GM18507 (cell line): ENCODE results near the gene FIGNL2.

Source experiments
- DNase-seq: peaks from one replicate; pipeline ENCODE4 v3.0.0; 2011; ENCODE audit warnings: low read depth; ENCODE audit not compliant: insufficient read length; ENCODE audit errors: extremely low spot score
- FAIRE-seq: peaks from 2 replicates; lab custom pipeline; 2011; peaks lifted over from hg19 to GRCh38; lab: Jason Lieb, UNC

Gene FIGNL2

DNA sequence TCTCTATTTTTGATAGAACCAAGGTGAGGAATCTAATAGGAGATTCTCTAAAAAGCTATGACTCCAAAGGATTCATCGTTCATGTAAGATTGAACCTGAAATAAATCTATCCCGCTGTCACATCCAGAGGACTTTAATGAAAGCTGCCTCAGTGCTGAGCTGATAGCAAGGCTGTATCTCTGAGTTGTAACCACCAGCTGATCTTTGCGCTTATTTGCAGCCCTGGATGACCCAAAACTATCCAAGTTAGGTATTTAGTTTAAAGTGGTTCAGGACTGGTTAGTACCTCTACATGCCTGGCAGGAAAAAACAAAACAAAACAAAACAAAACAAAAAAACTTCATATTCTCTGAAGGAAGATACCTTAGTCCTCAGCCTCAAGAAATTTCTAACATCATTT, 30.6 kb upstream of the FIGNL2 start:
- FAIRE-seq (no peak), DNase-seq (no peak)

DNA sequence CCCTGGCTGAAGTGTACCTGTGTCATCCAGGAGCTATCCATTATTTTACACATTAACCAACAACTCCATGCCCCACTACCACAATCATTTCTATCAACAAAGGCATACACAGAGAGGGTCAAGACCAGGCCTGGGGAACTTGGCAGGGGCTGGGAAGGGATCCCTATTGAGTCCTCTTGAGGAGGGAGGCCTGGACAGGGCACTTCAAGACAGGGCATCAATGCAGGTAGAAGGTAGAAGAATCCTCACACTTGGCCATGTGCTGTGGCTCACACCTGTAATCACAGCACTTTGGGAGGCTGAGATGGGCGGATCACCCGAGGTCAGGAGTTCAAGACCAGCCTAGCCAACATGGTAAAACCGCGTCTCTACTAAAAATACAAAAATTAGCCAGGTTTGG, 26.0 kb upstream of the FIGNL2 start:
- DNase-seq: no peak
- no peak for FAIRE-seq

DNA sequence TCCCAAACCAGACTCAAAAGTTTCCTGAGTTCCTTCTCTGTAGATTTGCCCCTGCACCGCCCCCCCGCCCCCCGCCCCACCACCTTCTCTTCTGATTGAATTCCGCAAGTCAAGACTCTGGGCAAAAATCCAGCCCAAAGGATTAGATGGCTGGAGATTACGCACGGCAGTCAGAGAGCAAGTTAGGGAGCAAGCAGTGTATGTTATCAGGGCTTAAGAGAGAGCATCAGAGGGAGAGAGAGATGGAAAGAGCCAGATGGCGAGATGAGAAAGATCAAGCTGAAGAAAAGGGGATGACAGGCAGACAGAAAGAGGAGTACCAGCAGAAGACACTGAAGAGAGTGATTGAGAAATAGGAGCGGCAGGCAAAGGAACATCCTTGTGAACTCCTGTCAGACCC, 25.5 kb upstream of the FIGNL2 start:
- DNase-seq: no peak
- no peak for FAIRE-seq

DNA sequence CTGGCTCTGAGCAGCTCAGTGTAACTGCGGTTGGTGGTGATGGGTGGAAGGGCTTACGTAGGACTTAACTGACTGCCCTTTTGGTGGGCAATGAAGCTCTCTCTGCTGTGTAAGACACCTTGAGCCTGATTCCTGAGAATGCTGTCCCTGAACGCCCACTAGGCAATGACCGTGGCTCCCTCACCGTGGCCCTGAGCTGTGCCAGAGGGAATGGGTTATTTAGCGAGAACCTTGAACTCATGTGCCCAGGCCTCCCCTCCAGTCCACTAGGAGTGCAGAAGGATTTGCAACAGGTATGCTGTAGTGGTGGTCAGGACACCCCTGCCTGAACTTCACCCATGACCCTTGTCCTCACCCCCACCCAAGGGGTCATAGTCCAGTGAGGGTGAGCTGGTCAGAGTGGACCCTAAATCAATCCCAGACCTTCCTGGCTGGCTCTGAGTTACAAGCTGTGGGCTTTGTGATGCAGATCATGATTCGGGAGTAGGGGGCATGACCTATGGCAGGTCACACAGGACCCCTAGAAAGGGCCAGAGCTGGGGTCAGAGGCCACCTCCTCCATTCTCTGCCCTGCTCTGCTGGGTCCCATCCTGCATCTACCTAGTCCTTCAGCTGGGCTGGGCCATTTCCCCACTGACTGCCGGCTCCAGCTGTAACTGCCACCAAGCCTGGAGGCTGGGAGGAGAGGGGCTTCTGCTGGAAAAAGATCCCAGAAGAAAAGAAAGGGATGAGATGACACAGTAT, 24.9 kb upstream of the FIGNL2 start:
- DNase-seq: no peak
- FAIRE-seq: no peak

DNA sequence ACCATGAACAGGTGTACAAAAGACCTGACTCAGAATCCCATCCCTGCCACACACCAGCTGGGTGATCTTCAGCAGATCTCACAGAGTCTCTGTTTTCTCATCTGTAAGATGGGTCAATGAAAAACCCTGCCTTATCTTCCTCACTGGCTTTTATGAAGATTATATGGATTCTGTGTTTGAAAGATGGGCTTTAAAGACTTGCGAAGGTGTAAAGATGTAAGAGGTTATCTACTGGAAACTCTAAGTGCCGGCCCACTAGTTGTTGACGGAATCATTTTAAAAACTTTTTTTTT, 24.1 kb upstream of the FIGNL2 start:
- FAIRE-seq: no peak
- no peak for DNase-seq

DNA sequence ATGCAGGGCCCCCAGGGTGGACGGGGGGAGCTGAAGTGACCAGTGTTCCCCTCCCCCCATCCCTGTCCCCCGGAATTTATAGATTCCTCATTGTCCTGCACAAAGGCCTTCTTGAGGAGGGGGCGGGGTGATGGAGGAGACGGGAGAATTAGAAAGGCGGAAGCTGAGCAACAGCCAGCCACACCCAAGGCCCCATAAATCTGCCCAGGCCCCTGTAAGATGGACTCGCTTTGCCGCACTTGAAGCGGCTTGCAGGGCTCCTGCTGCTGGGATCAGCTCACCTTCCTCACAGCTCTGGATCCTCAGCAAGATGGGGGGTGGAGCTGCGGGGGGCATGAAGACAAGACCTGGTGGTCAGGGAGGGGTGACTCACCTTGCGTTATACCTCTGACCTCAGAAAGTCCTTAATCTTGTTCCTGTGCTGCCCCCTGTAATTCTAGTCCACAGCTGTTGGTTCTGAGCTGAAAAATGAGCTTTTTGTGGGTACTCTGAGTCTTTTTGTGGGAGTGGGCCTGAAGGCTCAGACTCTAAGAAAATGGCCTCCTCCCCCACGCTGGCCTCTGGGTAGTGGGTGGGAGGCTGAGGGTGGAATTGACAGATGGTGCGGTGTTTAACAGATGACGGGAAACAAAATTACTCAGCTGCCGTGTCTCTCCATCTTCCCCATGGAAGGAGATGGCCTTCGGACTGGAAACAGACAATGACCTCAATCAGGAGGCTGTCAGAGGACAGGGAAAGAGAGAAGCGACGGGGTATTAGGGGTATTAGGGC, 23.6 kb upstream of the FIGNL2 start:
- DNase-seq (no peak), FAIRE-seq (no peak)

DNA sequence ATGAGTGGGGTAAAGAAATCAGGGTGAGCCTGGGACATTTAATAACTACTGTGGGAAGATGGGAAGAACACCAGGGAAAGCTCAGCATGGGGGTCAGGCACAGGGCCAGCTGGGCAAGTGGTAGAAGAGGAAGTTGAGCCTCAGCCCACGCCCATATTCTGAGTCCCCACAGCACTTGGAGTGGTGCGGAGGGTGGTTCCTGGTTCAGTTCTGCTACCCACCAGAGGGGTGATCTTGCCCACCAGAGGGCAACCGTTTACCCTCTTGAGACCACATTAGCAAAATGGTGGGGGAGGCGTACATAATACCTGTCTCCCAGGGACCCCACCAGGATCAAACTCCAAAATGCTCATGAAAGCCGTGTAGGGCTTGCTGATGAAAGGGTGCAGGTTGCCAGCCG, 22.6 kb upstream of the FIGNL2 start:
- no peak for DNase-seq

DNA sequence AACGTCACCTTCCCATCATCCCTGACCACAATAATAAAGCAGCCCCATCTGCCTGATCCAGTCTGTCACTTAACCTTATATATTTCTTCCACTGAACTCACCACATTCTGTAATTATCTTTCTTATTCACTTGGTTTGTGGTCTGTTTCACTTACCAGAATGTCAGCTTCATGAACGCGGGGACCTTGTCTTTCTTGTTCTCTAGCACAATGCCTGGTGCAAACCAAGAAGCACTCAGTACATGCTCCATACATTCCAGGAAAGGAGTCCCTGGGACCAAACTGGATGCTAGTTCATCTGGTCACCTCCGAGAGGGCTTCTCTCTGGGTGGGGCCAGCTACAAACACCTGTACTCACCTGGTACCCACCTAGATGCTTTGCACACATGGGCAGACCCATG, 22.0 kb upstream of the FIGNL2 start:
- no peak for FAIRE-seq

More for the DNA sequence above, 22.6 kb upstream of the FIGNL2 start:
- FAIRE-seq: no peak

DNA sequence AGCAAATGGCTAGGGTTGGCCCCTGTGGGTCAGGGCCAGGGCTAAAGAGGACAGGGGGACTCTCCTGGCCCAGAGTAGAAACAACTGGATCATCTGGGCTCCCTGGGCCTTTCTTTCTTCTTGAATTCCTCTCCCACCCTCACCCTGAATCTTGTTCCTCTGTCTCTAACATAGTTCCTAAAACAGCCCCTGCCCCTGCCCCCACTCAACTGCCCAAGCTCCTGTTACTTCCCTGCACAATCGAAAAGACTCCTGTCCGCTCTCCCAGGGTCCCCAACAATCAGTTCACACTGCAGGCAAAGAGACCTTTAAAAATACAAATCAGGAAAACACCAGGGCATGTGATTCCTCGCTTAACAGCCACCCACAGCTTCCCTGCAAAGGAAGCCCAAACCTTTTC, 21.4 kb upstream of the FIGNL2 start:
- FAIRE-seq (no peak), DNase-seq (no peak)

More for the DNA sequence above, 22.0 kb upstream of the FIGNL2 start:
- DNase-seq: no peak

DNA sequence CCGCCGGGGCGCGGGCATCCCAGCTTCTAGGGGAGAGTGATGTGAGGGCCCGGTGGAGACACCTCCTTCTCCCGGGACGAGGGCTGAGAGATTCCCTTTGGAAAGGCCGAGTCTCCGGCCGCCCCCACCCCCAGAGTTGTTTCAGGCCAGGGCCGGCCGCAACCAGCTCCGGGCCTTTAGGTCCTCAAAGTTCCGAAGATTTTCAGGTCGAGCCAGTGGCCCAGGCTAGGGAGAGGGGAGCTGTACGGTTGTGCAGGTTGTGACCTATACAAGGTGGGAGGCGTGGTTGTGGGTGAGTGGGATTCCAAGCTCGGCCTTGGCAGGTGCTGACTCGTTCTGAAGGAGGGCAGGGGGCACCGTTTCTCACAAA, 21.0 kb upstream of the FIGNL2 start:
- FAIRE-seq: no peak
- DNase-seq: no peak

DNA sequence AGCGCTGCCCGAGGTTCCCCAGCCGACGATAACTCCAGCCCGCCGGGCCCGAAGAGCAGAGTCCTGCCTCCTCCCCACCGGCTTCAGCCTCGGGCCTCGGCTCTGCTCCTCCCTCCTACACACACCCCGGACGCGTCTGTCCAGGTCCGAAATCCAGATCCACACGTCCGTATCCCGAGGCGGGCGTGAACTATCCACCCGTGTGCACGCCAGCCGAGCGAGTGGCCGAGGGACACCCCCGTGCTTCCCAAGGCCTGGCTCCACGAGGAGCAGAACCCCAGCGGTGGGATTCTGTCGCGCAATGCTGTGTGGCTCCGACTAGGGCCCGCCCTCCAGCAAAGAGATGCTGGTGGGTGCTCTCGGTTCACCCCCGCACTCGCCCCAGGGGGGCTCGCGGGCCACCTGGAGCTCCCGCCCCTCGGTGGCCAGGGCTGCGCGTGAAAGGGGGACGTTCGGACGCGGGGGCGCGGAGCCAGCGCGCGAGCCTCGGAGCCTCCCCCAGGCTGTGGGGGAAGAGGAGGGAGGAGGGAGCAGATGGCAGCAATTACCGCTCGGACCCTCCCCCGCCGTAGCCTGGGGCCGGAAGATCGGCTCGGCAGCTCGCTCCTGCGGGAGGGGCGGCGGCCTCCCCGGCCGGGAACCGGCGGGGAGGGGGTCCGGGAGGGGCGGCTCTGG, 20.4 kb upstream of the FIGNL2 start:
- FAIRE-seq (no peak), DNase-seq (no peak)

DNA sequence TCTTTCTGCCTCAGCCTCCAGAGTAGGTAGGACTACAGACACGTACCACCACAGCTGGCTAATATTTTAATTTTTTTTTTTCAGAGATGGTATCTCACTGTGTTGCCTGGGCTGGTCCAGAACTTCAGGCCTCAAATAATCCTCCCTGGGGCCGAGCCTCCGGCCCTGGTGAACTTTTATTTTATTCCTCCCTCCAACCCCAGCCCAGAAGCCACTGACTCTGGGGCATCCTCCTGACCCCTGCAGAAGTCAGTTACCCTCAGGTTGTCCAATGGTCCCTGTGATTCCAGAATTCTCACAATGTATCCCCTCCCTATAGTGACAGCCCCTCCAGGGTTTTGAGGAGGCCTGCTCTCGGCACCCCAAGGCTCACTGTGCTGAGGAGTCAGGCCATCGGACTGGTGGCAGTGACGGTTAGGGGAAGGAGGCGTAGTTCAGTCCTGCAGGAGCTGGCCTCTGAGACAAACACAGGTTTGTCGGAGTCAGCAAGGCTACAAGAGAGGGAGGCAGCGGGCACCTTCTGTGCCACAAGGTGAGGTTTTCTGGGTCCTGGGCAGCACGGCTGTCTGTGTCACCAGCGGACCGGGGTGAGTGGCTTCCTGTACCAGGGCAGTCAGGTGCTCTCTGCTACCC, 19.4 kb upstream of the FIGNL2 start:
- FAIRE-seq (no peak), DNase-seq (no peak)

DNA sequence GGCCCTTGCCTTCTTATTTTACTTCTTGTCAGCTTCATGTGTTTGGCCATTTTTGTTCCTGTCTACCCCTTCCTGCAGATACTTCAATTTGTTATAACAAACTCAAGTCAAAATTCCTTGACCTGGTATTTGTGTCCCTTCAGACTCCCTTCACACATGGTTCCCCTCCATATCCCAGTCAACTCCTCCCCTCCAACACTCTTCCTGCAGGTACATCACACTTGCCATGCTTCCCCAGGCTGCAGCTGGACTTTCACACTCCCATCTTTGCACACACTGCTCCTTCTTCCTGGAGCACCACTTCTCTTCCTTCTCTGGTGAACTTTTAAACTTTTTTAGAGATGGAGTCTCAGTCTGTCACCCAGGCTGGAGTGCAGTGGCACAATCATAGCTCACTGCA, 18.9 kb upstream of the FIGNL2 start:
- DNase-seq (no peak), FAIRE-seq (no peak)

DNA sequence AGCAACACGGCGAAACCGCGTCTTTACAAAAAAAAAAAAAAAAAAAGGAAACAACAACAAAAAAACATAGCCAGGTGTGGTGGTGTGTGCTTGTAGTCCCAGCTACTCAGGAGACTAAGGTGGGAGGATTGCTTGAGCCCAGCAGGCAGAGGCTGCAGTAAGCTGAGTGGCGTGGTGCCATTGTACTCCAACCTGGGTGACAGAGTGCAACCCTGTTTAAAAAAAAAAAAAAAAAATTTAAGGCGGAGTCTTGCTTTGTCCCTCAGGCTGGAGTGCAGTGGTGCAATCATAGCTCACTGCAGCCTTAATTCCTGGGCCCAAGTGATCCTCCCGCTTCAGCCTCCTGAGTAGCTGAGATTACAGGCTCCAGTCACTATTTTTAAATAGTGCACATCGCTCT, 18.2 kb upstream of the FIGNL2 start:
- DNase-seq (no peak), FAIRE-seq (no peak)

DNA sequence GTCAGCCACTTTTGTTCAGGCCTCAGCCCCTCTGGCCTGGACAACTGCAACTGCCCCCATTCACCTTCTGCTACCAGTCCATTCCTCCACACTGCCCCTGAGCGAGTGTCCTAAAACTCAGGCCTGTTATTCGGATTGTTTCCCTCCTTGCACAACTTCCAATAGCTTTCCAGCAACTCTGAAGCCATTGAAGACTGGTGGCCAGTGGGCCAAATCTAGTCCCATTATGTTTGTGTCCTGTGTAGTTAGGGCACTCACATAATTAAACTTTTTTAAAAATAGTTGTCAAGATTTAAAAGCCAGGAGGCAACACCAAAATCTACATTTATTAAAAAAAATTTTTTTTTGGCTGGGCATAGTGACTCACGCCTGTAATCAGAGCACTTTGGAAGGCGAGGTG, 17.8 kb upstream of the FIGNL2 start:
- no peak for DNase-seq
- no peak for FAIRE-seq

DNA sequence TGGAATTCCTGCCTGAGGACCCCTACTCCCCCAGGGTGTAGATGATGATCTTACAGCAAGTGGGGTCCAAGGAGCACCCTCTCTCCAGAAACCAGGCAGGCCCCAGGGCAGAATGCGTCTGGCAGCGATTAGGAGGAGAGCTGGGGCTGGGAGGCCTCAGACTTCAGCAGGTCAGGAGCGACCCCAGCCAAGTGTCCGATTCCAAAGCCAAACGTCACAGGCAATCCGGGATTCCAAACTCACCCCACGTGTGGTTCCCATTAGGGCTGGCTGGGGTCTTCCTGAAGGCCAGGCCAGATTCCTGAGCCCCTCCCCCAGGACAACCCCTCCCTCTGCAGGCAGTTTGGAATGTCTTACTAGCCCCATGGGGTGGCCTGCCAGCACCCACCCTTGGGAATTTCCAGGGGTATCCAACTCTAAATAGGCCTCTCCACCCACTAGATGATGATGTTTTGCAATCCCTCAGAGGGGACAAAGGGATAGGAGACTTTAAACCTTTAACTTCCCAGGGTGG, 17.3 kb upstream of the FIGNL2 start:
- no peak for FAIRE-seq
- no peak for DNase-seq

DNA sequence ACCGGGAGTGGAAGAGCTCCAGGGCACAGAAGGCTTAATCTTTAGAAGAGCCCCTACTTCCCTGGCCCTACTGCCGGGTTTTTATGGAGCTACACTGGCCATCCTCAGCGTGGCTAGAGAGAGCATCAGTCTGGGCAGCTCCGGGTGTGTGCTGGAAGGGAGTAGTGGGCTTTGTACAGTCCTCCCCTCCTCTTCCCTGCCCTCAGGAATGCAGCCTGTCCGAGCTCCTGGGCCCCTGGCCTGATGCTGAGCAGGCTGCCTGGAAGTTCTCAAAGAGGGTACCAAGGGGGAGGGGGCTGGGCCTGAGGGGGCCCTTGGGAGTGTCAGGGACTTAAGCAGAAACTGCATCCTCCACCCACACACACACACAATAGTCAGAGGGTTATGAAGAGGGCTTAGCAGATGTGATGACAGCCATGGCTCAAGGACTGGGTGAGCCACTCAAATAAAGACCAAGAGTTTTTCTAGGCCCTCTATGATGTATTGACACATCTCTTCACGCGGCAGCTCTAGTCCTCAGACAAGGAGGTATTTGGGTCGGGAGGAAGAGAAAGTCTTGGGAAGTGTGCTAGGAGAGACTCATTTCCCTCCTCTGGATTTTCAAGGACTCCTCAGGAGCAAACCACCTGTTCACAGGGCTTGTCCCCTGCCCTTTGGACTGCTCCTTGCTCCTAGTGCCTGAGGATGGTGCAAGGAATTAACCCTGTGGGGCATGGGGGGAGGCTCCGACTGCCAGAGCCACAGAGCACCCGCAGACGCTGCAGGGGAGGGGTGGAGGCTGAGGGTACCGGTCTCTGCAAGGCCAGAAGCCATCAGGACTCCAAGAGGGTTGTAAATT, 16.5 kb upstream of the FIGNL2 start:
- DNase-seq (no peak), FAIRE-seq (no peak)

DNA sequence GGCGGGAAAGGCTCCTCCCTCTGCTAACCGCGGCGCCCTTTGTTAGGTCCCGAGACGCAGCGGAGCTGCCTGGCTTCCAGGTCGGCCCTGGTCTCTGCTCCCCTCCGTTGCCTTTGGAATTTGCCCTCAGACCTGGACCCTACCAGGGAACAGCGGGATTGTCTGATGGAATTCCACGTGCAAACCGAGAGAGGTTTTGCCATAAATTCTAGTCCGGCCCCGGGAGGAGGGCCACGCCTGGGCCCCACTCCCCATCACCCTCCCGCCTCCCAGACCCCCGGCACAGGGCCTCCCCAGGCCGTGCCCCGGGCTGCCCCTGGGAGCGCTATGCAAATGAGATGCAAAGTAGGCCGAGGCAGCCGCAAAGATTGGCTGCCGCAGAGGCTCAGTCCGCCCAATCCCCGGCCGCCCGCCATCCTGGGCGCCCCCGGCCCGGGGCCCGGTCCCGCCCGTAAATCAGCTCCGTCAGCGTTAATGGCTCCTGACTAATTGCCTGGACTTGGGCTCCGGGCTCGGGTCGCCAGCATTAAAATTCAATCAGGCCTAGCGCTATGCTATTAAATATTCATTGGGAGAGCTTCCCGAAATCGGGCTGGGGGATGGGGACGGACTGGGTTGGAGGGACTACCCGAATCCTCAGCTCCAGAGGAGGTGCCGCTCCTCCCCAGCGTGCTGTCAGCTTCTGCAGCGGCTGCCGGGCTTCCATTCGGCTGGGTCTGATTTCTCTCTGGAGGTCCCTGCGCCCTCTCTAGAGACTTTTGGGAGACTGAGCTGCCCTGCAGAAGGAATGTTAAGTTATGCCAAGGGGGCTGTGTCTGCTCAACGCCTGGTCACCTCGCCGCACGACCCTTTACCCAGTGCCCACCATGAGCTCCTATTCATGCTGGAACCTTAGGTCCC, 15.7 kb upstream of the FIGNL2 start:
- no peak for DNase-seq
- FAIRE-seq: no peak
